ENCODE results near the gene CLEC14A.

The CLEC14A gene

GRCh38 chr14:38205119-38205813, 50.6 kb downstream of the CLEC14A start:
- DNase-seq = no peak

- no peak for DNase-seq
Measured at GRCh38 chr14:38204719-38205115, 51.2 kb downstream of the CLEC14A start.
